NCI-H146 treated with DMSO at 0.1 percent for 48 hours (cell line): ENCODE data around the gene CKAP2L.

Experiments
- DNase-seq: peaks from one replicate; lab custom pipeline; 2025; ENCODE audit not compliant: unreplicated experiment; lab: John Stamatoyannopoulos, UW

CKAP2L gene

GRCh38 chr2:112793449-112793978, 29.1 kb upstream of the CKAP2L start:
- no peak for DNase-seq

DNA sequence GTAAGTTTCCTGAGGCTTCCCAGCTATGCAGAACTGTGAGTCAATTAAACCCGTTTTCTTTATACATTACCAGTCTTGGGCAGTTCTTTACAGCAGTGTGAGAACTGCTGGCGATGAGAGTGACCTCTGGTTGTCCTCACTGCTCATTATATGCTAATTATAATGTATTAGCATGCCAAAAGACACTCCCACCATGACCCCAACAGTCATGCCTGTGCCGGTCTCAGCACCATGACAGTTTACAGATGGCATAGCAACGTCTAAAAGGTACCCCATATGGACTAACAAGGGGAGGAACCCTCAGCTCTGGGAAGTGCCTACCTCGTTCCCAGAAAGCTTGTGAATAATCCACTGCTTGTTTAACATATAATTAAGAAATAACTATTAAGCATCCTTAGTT, 28.0 kb upstream of the CKAP2L start:
- DNase-seq, result no peak

DNA sequence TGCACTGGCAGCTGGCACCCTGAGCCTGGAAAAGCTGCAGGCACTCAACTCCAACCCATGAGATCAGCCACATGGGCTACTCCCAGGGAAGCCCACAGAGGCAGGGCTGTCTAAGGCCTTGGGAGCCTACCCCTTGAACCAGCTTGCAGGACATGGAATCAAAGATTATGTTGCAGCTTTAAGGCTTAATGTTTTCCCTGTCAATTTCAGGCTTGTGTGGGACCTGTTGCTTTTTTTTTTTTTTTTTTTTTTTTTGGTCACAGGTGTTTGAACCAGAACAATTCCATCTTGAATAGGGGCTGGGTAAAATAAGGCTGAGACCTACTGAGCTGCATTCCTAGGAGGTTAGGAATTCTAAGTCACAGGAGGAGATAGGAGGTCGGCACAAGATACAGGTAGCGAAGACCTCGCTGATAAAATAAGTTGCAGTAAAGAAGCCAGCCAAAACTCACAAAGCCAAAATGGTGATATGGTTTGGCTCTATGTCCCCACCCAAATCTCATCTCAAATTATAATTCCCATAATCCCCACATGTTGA, 27.4 kb upstream of the CKAP2L start:
- no peak for DNase-seq

- no peak for DNase-seq
These were observed 26.6 kb upstream of the CKAP2L start for GRCh38 chr2:112791019-112791418.

DNA sequence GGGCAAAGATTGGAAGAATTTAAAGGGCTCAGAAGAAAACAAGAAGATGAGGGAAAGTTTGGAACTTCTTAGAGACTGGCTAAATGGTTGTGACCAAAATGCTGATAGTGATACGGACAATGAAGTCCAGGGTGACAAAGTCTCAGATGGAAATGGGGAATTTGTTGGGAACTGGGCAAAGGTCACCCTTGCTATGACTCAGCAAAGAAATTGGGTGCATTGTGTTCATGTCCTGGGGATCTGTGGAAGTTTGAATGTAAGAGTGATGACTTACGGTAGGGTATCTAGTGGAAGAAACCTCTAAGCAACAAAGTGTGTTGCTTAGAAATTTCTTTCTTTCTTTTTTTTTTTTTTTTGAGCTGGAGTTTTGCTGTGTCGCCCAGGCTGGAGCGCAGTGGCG, 25.9 kb upstream of the CKAP2L start:
- no peak for DNase-seq

DNA sequence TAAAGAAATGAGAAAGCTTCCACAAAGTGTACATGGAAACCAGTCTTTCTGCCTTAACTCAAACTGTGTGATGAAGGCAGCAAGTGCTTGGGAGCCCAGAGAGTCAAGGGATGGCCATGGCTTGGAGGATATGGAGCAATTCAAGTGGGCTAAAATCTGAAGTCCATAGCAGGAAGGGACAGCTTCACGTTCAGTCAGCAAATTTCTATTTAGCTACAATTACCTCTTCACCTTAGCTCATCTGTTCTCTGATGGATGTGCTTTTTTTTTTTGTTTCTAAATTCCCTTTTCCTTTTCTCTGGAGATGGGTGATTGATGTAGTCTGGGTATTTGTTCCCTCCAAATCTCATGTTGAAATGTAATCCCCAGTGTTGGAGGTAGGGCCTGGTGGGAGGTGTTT, 24.8 kb upstream of the CKAP2L start:
- no peak for DNase-seq

GRCh38 chr2:112788653-112789052, 24.2 kb upstream of the CKAP2L start:
- DNase-seq, result no peak

DNA sequence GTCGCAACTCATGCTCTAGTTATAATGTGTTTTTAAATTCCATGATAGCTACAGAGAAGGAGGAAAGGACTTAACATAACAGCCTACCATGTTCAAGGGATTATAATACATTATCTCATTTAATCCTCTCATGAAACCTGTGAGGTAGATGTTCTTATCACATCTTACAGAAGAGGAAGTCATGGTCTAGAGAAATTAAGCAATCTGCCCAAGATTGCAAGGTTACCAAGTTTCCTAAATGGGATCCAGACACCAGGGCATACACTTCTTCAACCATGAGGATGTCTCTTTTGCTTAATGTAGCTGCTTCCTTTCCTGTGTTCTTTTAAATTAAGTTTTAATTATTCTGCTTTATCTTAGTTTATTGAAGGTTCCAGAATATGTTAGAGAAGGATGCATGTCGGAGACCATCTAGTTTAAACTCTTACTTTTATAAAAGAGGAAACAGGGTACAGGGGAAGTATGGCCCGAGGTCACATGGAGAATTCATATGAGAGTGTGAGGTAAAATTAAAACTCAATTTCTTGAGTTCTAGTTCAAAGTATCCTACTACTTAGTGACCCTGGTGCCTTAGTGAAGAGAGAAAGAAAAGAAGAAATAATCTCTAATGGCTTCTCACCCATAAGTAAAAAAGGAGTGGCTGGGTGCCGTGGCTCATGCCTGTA, 23.5 kb upstream of the CKAP2L start:
- DNase-seq, result no peak

DNA sequence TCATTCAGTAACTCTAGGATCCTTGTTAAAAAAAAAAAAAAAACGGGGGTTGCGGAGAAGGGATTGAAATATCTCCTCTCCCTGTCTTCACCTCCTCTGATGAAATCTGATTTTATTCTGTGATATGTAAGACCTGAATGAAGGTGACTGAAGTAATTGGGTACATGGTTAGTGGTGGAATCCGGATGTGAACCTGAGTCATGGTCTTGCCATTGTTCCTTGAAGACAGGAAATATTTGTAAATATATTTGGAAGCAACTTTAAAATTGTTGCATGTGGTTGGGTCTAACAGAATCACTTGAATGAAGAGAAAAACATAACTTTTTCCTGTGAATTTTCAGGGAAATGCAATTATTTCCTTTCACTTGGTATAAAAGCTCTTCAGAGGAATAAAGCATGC, 22.9 kb upstream of the CKAP2L start:
- no peak for DNase-seq

- no peak for DNase-seq
These were observed 20.1 kb upstream of the CKAP2L start, which contains the start of gene IL1A for GRCh38 chr2:112784199-112785189. TSS of gene IL1A (minus strand) at chr2:112784493. CDS start at chr2:112783770, 723 bp downstream.

GRCh38 chr2:112783187-112783714, 18.8 kb upstream of the CKAP2L start:
- DNase-seq, result no peak

DNA sequence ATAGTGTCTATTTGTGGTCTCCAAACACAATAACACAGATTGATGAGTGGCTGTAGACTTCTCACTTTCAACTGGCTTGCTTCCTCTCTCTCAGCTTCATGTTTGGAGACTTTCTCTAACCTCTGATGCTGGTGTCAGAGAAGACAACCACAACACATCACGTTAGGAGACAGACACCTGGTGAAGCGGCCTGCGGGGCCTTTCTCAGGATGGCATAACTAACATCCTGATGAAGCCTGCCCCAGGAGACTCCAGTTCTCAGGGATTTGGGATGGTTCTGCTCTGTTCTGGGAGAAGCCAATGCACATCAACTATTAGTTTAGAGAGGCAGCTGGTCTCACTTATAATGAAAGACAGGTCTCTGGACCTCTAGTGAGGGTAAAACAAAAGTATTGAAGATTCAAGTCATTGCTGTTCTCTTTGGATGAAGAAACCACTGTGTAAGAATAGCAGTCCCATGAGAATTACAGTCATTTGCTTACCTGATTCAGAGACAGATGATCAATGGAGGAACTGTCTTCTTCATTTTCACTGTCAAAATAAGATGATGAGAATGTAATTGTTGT, 17.9 kb upstream of the CKAP2L start:
- DNase-seq, result no peak

GRCh38 chr2:112779598-112779997, 15.2 kb upstream of the CKAP2L start:
- no peak for DNase-seq

DNA sequence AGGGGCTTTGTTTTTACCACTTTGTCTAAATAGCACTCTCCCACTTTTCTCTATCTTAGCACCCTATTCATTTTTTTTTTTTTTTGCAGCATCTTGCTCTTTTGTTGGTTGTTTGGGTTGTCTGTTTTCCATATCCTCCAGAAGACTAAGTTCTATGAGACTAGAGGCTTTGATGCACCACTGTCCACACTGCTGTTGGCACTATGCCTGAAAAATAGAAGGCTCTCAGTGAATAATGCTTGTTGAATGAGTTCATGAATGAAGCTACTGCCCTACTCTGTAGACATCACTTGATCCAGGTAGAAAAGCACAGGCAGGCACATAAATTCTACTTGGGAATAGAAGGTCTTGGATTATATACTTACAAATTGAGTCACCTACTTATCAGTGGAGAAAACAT, 12.6 kb upstream of the CKAP2L start:
- no peak for DNase-seq

GRCh38 chr2:112776113-112776512, 11.7 kb upstream of the CKAP2L start:
- DNase-seq, result no peak

DNA sequence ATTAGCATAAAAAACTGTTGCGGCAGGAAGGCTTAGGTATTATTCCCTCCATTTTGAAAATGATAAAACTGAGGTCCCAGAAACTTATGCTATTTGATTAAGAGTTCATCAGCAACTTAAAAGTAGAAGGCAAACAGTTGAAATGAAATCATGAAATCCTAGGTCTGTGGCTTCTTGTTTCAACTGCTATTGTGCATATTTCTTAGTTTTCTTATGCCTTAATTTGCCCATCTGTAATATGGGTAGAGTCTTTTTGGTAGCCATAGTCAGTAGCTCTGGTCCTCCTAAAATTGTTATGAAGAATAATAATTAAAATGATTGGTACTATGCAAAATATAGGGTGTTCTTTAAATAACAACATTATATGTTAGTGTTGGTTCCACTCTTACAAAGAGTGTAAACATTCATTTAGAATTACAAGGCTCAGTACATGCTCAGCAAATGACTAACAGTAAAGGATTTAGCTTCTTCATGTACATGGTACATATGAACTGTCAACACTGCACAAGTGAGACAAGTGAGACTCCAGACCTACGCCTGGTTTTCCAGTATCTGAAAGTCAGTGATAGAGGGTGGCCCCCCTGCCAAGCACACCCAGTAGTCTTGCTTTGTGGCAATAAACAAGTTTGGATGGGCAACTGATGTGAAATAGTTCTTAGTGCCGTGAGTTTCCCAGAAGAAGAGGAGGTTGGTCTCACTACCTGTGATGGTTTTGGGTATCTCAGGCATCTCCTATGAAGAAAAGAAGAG, 10.3 kb upstream of the CKAP2L start:
- no peak for DNase-seq

- no peak for DNase-seq
These were observed 9.1 kb upstream of the CKAP2L start for GRCh38 chr2:112773556-112773955.

DNA sequence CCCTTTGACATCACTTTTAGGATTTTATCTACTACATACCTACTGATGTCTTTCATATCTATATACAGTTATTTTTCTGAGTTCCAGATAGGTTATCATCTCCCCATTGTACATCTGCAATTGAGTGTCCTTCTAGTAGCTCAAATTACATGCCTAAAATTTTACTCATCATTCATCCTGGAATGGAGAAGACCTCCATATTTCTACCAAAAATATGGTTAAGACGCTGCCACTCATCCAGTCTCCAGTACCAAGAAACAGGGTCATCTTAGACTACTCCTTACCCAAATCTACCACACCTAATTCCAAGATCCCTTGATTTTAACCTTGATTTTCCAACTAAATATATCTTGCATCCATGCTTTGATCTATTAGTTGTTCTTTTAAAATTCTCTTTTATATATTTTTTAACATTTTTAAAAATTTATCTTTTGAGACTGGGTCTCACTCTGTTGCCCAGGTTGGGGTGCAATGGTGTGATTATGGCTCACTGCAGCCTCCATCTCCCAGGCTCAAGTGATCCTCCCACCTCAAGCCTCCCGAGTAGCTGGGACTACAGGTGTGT, 8.6 kb upstream of the CKAP2L start:
- DNase-seq, result no peak

DNA sequence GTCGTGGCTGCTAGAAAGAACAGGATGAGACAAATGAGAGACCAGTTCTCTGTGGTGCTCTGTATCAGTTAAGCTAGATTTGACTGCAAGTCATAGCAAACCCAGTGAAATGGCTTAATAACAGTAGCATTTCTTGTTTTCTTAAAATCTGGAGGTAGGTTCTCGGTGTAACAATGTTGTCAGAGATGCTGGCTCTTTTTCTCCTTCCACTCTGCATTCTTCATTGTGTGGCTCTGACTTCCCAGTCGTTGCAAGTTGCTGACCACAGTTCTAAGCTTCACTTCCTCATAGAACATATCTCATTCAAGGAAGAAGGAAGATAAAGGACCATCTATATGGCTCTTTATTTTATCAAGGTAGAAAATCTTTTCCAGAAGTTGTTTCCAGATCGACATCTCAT, 7.9 kb upstream of the CKAP2L start:
- DNase-seq, result no peak

GRCh38 chr2:112768432-112768831, 4.0 kb upstream of the CKAP2L start:
- no peak for DNase-seq
